ENCODE results near the gene DNAH2. TPM values are rescaled to one million over a fixed set of nuclear protein-coding genes. Genes with fewer than 3 reads are reported as not detected.

The DNAH2 gene
- total and polyA plus RNA-seq, 9 of the 15 experiments (the other 6 are each of a cell fraction or from before 2014, with no cell fraction given) = 0.03 TPM; not detected in 8

GRCh38 chr17:7686222-7687071, 31.1 kb upstream of the DNAH2 start (continued):
- 0 out of 2 replicates have a peak, but pooled peaks have one; percentile 4 for TF ChIP-seq ZBTB40 (IDR thresholded peaks at IDR 0.05)
- TF ChIP-seq ZBTB40 (CRISPR knock-in tag; IDR thresholded peaks at IDR 0.05) = no peak
- TF ChIP-seq, protein P1, sequence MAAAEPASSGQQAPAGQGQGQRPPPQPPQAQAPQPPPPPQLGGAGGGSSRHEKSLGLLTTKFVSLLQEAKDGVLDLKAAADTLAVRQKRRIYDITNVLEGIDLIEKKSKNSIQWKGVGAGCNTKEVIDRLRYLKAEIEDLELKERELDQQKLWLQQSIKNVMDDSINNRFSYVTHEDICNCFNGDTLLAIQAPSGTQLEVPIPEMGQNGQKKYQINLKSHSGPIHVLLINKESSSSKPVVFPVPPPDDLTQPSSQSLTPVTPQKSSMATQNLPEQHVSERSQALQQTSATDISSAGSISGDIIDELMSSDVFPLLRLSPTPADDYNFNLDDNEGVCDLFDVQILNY (CRISPR knock-in tag; IDR thresholded peaks at IDR 0.05) = no peak
- no peak for TF ChIP-seq BRD4 (IDR thresholded peaks at IDR 0.05)
- TF ChIP-seq TAL1 (IDR thresholded peaks at IDR 0.05) = no peak
- TF ChIP-seq, protein P2, sequence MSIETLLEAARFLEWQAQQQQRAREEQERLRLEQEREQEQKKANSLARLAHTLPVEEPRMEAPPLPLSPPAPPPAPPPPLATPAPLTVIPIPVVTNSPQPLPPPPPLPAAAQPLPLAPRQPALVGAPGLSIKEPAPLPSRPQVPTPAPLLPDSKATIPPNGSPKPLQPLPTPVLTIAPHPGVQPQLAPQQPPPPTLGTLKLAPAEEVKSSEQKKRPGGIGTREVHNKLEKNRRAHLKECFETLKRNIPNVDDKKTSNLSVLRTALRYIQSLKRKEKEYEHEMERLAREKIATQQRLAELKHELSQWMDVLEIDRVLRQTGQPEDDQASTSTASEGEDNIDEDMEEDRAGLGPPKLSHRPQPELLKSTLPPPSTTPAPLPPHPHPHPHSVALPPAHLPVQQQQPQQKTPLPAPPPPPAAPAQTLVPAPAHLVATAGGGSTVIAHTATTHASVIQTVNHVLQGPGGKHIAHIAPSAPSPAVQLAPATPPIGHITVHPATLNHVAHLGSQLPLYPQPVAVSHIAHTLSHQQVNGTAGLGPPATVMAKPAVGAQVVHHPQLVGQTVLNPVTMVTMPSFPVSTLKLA (conservative IDR thresholded peaks at IDR 0.05) = peak; percentile 51 to 80
- TF ChIP-seq, protein P3, sequence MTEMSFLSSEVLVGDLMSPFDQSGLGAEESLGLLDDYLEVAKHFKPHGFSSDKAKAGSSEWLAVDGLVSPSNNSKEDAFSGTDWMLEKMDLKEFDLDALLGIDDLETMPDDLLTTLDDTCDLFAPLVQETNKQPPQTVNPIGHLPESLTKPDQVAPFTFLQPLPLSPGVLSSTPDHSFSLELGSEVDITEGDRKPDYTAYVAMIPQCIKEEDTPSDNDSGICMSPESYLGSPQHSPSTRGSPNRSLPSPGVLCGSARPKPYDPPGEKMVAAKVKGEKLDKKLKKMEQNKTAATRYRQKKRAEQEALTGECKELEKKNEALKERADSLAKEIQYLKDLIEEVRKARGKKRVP (CRISPR knock-in tag; IDR thresholded peaks at IDR 0.05) = peak; percentile 78
- TF ChIP-seq PHB (CRISPR knock-in tag; IDR thresholded peaks at IDR 0.05) = no peak
- peak; percentile 100 for TF ChIP-seq ATF7 (IDR thresholded peaks at IDR 0.05)
- no peak for TF ChIP-seq NBN (IDR thresholded peaks at IDR 0.05; ENCODE audit: low read depth)
- TF ChIP-seq NFRKB (IDR thresholded peaks at IDR 0.05; ENCODE audit: low read depth) = peak; percentile 51; the same call in 1 of the 2 replicates
- TF ChIP-seq ZNF24 (IDR thresholded peaks at IDR 0.05) = no peak
- TF ChIP-seq HNRNPLL (IDR thresholded peaks at IDR 0.05; ENCODE audit: low read depth, low read length, poor library complexity, severe bottlenecking) = peak; percentile 8
- TF ChIP-seq PTTG1 (tag; IDR thresholded peaks at IDR 0.05; ENCODE audit: low read depth) = no peak

All from K562 (cell line).